SH-SY5Y (cell line): ENCODE measurements around the gene CLEC2B.

Experiments used
- GATA2 ChIP-seq: IDR thresholded peaks from 2 replicates; pipeline ENCODE4 v1.6.1; 2011; ENCODE audit warnings: mild to moderate bottlenecking, low read depth, low read length
- GATA3 ChIP-seq: IDR thresholded peaks from 2 replicates; pipeline ENCODE4 v1.6.1; 2011; ENCODE audit warnings: low read depth, mild to moderate bottlenecking, low read length, moderate library complexity

Gene CLEC2B

GRCh38 chr12:9806714-9807113 is 62.4 kb downstream of the CLEC2B start:
- TF ChIP-seq GATA2 (no peak), GATA3 (no peak)

DNA sequence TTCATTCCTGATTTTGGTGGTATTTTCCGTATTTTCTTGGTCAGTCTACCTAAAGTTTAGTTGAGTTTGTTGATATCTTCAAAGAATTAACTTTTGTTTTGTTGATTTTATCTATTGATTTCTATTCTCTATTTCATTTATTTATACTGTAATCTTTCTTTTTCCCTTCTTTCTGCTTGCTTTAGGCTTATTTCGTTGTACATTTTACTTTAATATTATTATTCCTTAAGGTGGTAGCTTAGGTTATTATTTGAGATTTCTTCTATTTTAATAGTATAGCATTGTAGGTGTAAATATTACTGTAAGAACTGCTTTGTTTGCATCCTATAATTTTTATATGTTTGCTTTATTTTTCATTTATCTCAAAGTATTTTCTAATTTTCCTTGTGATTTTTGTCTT is 63.3 kb downstream of the CLEC2B start:
- no peak for TF ChIP-seq GATA2
- no peak for TF ChIP-seq GATA3
